Measurements from ENCODE around the gene HACD2.

Gene HACD2

GRCh38 chr3:123616593-123616992, 31.7 kb upstream of the HACD2 start (continued):
- TF ChIP-seq ZNF449 (tag by site-specific recombination; IDR thresholded peaks at IDR 0.05) (no peak), ZNF23 (tag by site-specific recombination; IDR thresholded peaks at IDR 0.05; ENCODE audit: borderline replicate concordance) (no peak), SP2 (tag by site-specific recombination; IDR thresholded peaks at IDR 0.05) (no peak)

GRCh38 chr3:123613543-123613942, 28.7 kb upstream of the HACD2 start:
- CTCF ChIA-PET = no interaction called here
- POLR2A ChIA-PET = no interaction called here
- no peaks in the 10 kb centered on the region for H3K4me1 ChIP-seq (ENCODE audit: control insufficient read depth, insufficient read depth, low read length)
- H3K36me3 ChIP-seq (ENCODE audit: control insufficient read depth in 2 of 2, insufficient read depth in 1 of 2, low read length in 2 of 2) = peaks cover 0 to 33% of the 10 kb centered on the region in 2 experiments; a peak in 1 of 3 replicates
- no peak overlapping the region for H3K27ac ChIP-seq (ENCODE audit: extremely low read depth, low read depth, low read length)
- TF ChIP-seq OVOL3 (tag by site-specific recombination; IDR thresholded peaks at IDR 0.05) = no peak
- no peak for TF ChIP-seq ZNF837 (tag by site-specific recombination; IDR thresholded peaks at IDR 0.05)
- no peak for TF ChIP-seq ZBTB1 (tag by site-specific recombination; IDR thresholded peaks at IDR 0.05)
- TF ChIP-seq SP7 (tag by site-specific recombination; IDR thresholded peaks at IDR 0.05) = no peak
- no peak for TF ChIP-seq ZBTB11 (tag by site-specific recombination; conservative IDR thresholded peaks at IDR 0.05; ENCODE audit: low read depth)
- no peak for TF ChIP-seq ZNF416 (tag by site-specific recombination; IDR thresholded peaks at IDR 0.05)
- TF ChIP-seq ZNF223 (tag by site-specific recombination; IDR thresholded peaks at IDR 0.05) = no peak
- TF ChIP-seq INSM2 (tag by site-specific recombination; IDR thresholded peaks at IDR 0.05) = no peak
- no peak for TF ChIP-seq ZBTB44 (tag by site-specific recombination; IDR thresholded peaks at IDR 0.05)
- TF ChIP-seq TRIM28 (IDR thresholded peaks at IDR 0.05; ENCODE audit: borderline replicate concordance, low read length) = no peak
- TF ChIP-seq ZNF175 (tag by site-specific recombination; IDR thresholded peaks at IDR 0.05) = no peak
- no peak for TF ChIP-seq ZNF19 (tag by site-specific recombination; IDR thresholded peaks at IDR 0.05; ENCODE audit: low read depth)
- TF ChIP-seq ZNF843 (tag by site-specific recombination; IDR thresholded peaks at IDR 0.05) = no peak
- no peak for TF ChIP-seq ZNF518A (tag by site-specific recombination; conservative IDR thresholded peaks at IDR 0.05; ENCODE audit: low read depth)
- TF ChIP-seq ZNF621 (tag by site-specific recombination; IDR thresholded peaks at IDR 0.05) = no peak
- no peak for TF ChIP-seq ZFP3 (tag by site-specific recombination; IDR thresholded peaks at IDR 0.05; ENCODE audit: low read depth)
- no peak for TF ChIP-seq ZNF274 (IDR thresholded peaks at IDR 0.05; ENCODE audit: low read length)
- TF ChIP-seq ZNF274 (tag by site-specific recombination; IDR thresholded peaks at IDR 0.05; ENCODE audit: borderline replicate concordance) = no peak
- no peak overlapping the region for H3K4me3 ChIP-seq (ENCODE audit: low read depth, low read length)
- H3K9me3 ChIP-seq (ENCODE audit: control insufficient read depth, insufficient read depth, low read depth, low read length) = no peaks in the 10 kb centered on the region

Data from HEK293 (cell line).